ENCODE data around the gene RASL11B.

GRCh38 chr4:52836120-52836519 lies 26.0 kb upstream of the RASL11B start:
- TF ChIP-seq YY1 (IDR thresholded peaks at IDR 0.05; ENCODE audit: insufficient read depth, insufficient read length) (no peak), ZNF274 (IDR thresholded peaks at IDR 0.05; ENCODE audit: low read depth, low read length) (no peak)
